AG04449 (cell line): Measurements from ENCODE around the gene GANC.

ENCODE experiments used
- CTCF ChIA-PET: fragments of 350-600 bp; formaldehyde crosslinking; extraction: SDS; loops from one replicate; lab custom pipeline; 2021; ENCODE audit warnings: antibody characterized with exemption; lab: Yijun Ruan, JAX
- POLR2A ChIA-PET: fragments of 400-600, 350-600 bp; formaldehyde crosslinking; extraction: SDS; loops from one replicate; lab custom pipeline; 2020; ENCODE audit warnings: antibody characterized with exemption, inconsistent platforms; lab: Yijun Ruan, JAX
- DNase-seq: peaks from one replicate; pipeline ENCODE4 v3.0.0-alpha.2; 2010; ENCODE audit warnings: low read depth, low spot score
- H3K4me3 ChIP-seq: 2 replicates; pipeline ENCODE4 v1.5.1; 2011; ENCODE audit warnings: low read depth, mild to moderate bottlenecking, control low read depth, low read length
- TF ChIP-seq, protein P1 (sequence below): IDR thresholded peaks from one replicate; pipeline ENCODE4 v1.5.1; 2011; ENCODE audit warnings: mild to moderate bottlenecking, moderate library complexity, low read length, control low read depth, inconsistent platforms; ENCODE audit not compliant: insufficient read depth; ENCODE audit errors: missing control alignments

The GANC gene

DNA sequence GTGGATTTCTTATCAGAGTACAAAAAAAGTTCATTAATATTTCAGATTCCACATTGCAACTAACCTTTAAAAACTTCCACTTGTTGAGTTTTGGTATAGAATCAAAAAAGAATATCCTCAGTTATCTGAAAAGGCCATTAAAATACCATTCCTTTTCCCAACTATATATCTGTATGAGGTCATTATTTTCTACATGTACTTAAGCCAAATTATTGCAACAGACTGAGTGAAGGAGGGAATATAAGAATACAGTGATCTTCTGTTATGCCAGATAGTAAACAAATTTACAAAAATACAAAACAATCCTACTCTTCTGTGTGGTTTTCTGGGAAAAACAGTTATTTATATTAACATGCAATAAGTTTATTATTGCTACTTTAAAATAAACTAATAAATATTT is 5.7 kb upstream of the GANC start:
- ChIA-PET CTCF (no interaction called here), POLR2A (no interaction called here)

DNA sequence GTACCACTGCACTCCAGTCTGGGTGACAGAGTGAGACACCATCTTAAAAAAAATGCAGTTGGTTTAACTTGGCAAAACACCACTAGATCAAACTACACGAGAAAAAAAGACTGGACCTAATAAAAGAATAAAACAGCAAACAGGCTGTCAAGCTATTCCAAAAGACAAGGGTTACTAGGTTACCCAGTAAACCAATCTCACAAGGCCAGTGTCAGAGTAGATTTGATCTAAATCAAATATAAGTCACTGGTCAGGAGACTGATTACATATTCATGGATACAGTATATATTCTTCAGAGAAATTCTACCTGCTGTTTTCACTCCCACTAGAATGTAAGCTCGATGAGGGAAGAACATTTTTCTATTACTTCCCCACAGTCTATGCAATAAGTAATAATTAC is 2.5 kb upstream of the GANC start:
- H3K4me3 ChIP-seq, result no peak overlapping the region
- CTCF ChIA-PET, result interaction anchor here (0.9 to 1.4 kb wide), 3 partner anchors 11 to 201 kb away, joined by 3 to 5 read pairs (median 3); no protein-coding TSS in a partner anchor

More for the DNA sequence above, 5.7 kb upstream of the GANC start:
- no peak for DNase-seq
- H3K4me3 ChIP-seq, result no peak overlapping the region
- TF ChIP-seq, protein P1, sequence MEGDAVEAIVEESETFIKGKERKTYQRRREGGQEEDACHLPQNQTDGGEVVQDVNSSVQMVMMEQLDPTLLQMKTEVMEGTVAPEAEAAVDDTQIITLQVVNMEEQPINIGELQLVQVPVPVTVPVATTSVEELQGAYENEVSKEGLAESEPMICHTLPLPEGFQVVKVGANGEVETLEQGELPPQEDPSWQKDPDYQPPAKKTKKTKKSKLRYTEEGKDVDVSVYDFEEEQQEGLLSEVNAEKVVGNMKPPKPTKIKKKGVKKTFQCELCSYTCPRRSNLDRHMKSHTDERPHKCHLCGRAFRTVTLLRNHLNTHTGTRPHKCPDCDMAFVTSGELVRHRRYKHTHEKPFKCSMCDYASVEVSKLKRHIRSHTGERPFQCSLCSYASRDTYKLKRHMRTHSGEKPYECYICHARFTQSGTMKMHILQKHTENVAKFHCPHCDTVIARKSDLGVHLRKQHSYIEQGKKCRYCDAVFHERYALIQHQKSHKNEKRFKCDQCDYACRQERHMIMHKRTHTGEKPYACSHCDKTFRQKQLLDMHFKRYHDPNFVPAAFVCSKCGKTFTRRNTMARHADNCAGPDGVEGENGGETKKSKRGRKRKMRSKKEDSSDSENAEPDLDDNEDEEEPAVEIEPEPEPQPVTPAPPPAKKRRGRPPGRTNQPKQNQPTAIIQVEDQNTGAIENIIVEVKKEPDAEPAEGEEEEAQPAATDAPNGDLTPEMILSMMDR, result no peak

DNA sequence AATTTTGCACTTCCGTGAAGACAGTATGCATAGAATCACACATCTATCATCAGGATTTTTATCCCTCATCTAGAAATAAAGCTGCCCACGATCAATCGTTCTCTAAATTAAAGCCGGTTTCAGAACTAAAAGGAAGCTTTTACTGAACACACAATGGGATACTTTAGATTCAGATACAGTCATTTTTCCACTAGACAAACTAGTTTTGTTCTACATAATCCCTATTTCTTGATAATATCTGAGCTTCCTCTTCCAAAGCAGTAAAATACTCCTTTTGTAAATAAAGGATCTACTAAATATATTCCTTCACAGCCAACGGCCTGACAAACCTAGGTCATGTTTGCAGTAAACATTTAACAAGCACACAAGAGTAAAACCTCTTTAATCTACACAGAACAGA is 2.0 kb upstream of the GANC start:
- TF ChIP-seq, protein P1, result no peak
- H3K4me3 ChIP-seq, result peak overlapping the region; percentile 35
- DNase-seq, result no peak
- ChIA-PET POLR2A (interaction anchor here (0.7 kb wide), 1 partner anchor 84 kb away, joined by 3 read pairs; no protein-coding TSS in a partner anchor), CTCF (interaction anchor here (0.9 to 1.4 kb wide), 3 partner anchors 12 to 201 kb away, joined by 3 to 5 read pairs (median 3); no protein-coding TSS in a partner anchor)

More for the DNA sequence above, 2.5 kb upstream of the GANC start:
- TF ChIP-seq, protein P1, result no peak
- POLR2A ChIA-PET, result interaction anchor here (0.7 kb wide), 1 partner anchor 84 kb away, joined by 3 read pairs; no protein-coding TSS in a partner anchor
- DNase-seq, result no peak

DNA sequence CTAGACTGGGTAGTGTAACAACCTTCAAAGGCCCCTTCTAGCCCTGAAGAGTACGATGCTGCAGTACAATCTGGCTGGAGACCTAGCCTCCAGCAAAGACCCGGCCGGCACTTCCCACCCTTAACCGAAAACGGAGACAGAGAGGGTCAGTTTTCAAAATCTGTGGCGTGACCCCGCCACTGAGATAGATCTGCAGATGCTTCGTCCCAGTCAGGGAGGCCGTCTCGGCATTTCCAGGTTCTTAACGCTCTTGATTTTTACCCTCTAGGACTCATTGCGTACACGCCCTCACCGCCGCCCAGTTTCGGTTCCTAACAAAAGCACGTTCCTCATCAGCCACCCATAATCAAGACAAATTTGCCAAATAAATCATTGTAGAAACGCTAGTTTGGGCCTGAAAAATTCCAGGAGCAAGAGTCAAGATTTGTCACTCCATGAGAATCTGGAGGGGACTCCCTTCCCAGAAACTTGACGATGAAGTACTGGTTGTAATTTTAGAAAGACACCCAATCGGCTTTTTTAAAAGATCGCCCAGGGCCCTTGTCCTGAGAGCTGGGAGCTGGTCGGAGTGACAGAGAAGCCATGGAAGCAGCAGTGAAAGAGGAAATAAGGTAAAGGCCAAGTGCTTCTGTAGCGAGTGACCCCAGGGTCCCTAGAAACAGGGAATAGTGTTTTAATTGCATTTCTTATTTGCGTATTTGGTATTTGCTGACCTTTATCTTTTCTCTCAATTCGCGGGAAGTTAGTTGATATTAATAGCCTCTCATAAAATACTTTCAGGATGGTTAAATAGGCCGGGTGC is 1.1 kb downstream of the GANC start:
- POLR2A ChIA-PET, result interaction anchor here (0.6 to 1.4 kb wide), 5 partner anchors 9 to 197 kb away, joined by 3 to 10 read pairs (median 4); no protein-coding TSS in a partner anchor
- peak; percentile 40 for DNase-seq
- H3K4me3 ChIP-seq, result peak overlapping the region; percentile 95
- CTCF ChIA-PET, result interaction anchor here (1.0 to 1.4 kb wide), 3 partner anchors 111 to 171 kb away, joined by 3 to 4 read pairs (median 3); no protein-coding TSS in a partner anchor
- TF ChIP-seq, protein P1, result no peak

DNA sequence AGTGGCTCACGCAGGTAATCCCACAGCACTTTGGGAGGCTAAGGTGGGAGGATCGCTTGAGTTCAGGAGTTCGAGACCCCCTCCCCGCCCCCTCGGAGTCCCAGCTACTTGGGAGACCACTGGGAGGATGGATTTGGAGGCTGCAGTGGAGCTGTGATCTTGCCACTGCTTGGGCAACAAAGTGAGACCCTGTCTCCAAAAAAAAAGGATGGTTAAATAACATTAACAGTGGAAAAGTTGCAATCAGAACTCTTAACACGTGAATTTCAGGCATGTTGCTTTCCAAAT is 1.6 kb downstream of the GANC start:
- ChIA-PET POLR2A (no interaction called here), CTCF (interaction anchor here (1.1 to 1.4 kb wide), 2 partner anchors 112 to 170 kb away, joined by 3 to 4 read pairs; no protein-coding TSS in a partner anchor)
- no peak for DNase-seq
- TF ChIP-seq, protein P1, result no peak
- H3K4me3 ChIP-seq, result peak overlapping the region; percentile 95

DNA sequence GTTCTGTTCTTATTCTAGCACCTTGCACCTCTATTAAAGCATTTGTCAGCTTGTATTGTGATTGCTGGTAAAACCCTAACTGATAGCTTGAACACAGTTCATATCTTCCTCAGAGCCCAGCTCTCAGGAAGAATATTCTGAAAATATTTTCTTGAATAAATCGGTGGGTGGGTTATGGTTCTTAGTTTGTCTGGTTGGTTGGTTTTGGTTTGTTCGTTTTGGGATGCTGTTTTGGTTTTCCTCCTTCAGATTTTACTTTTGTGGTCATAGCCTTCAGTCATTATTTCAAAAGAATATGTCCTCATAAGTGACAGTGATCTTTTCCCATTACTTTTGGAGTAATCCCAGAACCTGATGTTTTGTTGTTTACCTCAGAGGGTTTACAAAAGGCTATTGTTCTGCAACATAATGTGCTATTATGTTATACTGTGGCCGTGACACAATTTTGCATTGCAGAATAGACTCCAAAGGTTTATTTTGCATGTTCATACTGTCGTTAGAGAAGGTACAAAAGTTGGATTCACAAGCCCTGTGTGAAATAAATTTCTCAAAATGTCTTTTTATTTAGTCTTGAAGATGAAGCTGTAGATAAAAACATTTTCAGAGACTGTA is 2.9 kb downstream of the GANC start:
- POLR2A ChIA-PET, result no interaction called here
- DNase-seq, result no peak
- TF ChIP-seq, protein P1, result no peak
- peak overlapping the region; percentile 9 for H3K4me3 ChIP-seq
- CTCF ChIA-PET, result interaction anchor here (1.4 kb wide), 1 partner anchor 111 kb away, joined by 4 read pairs; no protein-coding TSS in a partner anchor
